Cardiac fibroblast (primary cell): ENCODE data around the gene HYAL2.

ENCODE experiments used
- DNase-seq, 2 donors: peaks; one replicate each; pipeline versions ENCODE4 v3.0.0 to v3.0.0-alpha.2; 2010; ENCODE audit warnings: low read depth in 2 of 2
- H3K4me3 ChIP-seq, 2 donors: replicated peaks in 1 of 2; 1 replicate in 1 of 2; 2 replicates in 1 of 2; pipeline ENCODE4 v1.5.1; 2011; ENCODE audit warnings: low read depth in 2 of 2, low read length in 2 of 2, mild to moderate bottlenecking in 2 of 2, moderate library complexity in 1 of 2
- TF ChIP-seq, protein P1 (sequence below): IDR thresholded peaks from one replicate; pipeline ENCODE4 v1.5.1; 2011; ENCODE audit warnings: low read depth, mild to moderate bottlenecking, low read length, inconsistent platforms

HYAL2 gene

DNA sequence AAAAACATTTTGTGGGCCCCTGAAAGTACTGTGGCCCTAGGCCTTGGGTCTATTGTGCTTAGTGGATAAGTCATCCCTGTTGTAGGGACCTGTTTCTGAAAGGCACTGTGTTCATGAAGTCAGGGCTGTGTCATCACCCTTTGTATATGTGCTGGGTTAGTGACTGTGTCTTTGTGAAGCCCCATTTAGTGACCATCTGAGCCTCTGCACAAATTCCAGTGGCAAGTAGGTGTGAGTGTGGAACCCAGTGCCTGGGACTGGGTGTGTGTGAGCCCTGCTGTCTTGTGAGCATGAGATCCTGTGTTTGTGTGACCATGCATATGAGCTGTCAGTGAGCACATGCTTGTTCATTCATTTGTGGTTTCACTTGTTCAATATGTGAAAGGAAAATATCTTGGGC lies 17.9 kb downstream of the HYAL2 start:
- no peak overlapping the region for H3K4me3 ChIP-seq
- TF ChIP-seq, protein P1, sequence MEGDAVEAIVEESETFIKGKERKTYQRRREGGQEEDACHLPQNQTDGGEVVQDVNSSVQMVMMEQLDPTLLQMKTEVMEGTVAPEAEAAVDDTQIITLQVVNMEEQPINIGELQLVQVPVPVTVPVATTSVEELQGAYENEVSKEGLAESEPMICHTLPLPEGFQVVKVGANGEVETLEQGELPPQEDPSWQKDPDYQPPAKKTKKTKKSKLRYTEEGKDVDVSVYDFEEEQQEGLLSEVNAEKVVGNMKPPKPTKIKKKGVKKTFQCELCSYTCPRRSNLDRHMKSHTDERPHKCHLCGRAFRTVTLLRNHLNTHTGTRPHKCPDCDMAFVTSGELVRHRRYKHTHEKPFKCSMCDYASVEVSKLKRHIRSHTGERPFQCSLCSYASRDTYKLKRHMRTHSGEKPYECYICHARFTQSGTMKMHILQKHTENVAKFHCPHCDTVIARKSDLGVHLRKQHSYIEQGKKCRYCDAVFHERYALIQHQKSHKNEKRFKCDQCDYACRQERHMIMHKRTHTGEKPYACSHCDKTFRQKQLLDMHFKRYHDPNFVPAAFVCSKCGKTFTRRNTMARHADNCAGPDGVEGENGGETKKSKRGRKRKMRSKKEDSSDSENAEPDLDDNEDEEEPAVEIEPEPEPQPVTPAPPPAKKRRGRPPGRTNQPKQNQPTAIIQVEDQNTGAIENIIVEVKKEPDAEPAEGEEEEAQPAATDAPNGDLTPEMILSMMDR: no peak
- DNase-seq: no peak

- no peak within 1 kb of the TSS for H3K4me3 ChIP-seq
- peak; percentile 31 to 67 for DNase-seq
Measured at GRCh38 chr3:50303013-50303815, 19.3 kb downstream of the HYAL2 start, which contains the start of gene HYAL1. Gene HYAL1 (minus strand): TSS chr3:50303574. CDS start chr3:50302956, 618 bp downstream.

GRCh38 chr3:50302095-50303012 lies 20.2 kb downstream of the HYAL2 start:
- DNase-seq: no peak
- no peak overlapping the region for H3K4me3 ChIP-seq
- TF ChIP-seq, protein P1: no peak

More at GRCh38 chr3:50303013-50303815, 19.3 kb downstream of the HYAL2 start, which contains the start of gene HYAL1:
- TF ChIP-seq, protein P1: peak; percentile 2

GRCh38 chr3:50300681-50301254 lies 21.8 kb downstream of the HYAL2 start:
- TF ChIP-seq, protein P1: no peak
- DNase-seq: no peak
- no peak overlapping the region for H3K4me3 ChIP-seq

- peak overlapping the region; percentile 28 to 50 for H3K4me3 ChIP-seq
- DNase-seq: peak; percentile 51 to 84
- TF ChIP-seq, protein P1: no peak
Measured at GRCh38 chr3:50299929-50300680, 22.4 kb downstream of the HYAL2 start.

GRCh38 chr3:50299638-50299928 lies 23.0 kb downstream of the HYAL2 start:
- no peak for DNase-seq
- TF ChIP-seq, protein P1: no peak
- H3K4me3 ChIP-seq: peak overlapping the region; percentile 28 to 50
